ENCODE results near the gene ABHD1. TPM values are rescaled to one million over a fixed set of nuclear protein-coding genes. Genes with fewer than 3 reads are reported as not detected.
A peak's percentile ranks its signal among the peaks of the same experiment; 100 is the strongest.
"Not testable (repeated sequence)": the region's sequence is repeated elsewhere in the genome, so short reads cannot be mapped to it uniquely, and the experiment has no call there.

Gene ABHD1
- total RNA-seq, 4 donors from 2014 or later, result 0.50 to 1.1 (median 0.65) TPM; not detected in 1

DNA sequence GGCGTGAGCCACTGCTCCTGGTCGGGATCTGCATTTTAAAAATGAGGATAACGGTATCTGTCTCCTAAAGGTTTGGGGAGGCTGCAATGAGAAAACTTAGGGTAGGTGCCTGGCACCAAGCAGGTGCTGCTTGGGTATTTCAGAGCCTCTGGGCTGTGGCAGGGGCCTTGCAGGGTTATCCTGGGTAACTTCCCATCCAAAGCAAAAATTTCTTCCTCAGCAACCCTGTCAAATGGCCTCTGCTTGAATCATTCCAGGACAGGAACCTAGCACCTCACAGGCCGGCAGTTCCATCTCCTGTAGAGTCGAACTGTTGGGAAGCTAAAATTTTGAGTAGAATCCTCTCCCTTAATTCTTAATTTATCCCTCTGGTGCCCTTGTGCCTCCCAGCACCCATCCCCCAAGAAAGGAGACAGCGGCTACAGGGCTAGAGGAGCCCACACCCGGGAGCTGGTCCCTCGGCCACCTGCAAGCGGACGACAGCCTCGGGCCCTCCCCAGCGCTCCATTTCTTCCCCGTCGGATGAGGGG lies 5.6 kb upstream of the ABHD1 start:
- TF ChIP-seq, protein P1, sequence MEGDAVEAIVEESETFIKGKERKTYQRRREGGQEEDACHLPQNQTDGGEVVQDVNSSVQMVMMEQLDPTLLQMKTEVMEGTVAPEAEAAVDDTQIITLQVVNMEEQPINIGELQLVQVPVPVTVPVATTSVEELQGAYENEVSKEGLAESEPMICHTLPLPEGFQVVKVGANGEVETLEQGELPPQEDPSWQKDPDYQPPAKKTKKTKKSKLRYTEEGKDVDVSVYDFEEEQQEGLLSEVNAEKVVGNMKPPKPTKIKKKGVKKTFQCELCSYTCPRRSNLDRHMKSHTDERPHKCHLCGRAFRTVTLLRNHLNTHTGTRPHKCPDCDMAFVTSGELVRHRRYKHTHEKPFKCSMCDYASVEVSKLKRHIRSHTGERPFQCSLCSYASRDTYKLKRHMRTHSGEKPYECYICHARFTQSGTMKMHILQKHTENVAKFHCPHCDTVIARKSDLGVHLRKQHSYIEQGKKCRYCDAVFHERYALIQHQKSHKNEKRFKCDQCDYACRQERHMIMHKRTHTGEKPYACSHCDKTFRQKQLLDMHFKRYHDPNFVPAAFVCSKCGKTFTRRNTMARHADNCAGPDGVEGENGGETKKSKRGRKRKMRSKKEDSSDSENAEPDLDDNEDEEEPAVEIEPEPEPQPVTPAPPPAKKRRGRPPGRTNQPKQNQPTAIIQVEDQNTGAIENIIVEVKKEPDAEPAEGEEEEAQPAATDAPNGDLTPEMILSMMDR (IDR thresholded peaks at IDR 0.05), result no peak

DNA sequence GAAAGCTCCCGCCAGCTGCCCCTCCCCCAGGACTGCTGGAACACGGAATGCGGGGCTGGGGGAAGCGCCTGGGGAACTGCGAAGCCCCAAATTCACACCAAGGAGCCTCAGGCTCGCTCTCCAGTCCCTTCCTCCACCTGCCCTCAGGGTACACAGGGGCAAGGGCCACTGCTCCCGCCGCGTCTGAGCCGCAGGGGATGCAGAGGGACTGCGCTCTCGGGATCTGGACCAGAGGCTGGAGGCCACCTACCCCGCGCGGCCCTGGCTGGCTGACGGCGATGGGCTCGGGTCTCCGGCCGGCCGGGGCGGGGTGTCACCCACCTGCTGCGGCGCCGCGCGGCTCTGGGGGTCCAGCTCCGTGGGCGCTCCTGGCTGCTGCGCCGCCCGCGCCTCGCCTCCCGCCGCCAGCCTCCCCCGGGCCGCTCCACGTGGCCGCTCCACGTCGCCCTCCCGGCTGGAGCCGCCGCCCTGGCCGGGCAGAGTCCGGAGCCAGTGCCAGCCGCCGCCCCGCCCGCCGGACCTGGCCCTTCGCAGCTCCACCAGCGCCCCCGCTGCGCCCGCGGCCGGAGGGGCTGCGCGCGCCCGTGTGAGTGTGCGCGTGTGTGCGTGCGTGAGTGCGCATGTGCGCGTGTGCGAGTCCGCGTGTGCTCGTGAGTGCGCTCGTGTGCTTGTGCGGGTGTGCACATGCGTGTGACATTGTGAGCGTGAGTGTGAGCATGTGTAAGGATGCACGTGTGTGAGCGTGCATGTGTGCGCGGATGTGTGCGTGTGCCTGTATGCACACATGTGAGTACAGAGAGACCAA lies 4.9 kb upstream of the ABHD1 start, which contains the start of gene CGREF1:
CGREF1 (minus strand) TSS at position 604 of the 805 bp plus-strand sequence. CDS start 14,762 bp downstream, outside the sequence.
- TF ChIP-seq, protein P1 (IDR thresholded peaks at IDR 0.05), result no peak
- DNase-seq (ENCODE audit: low spot score), result no peak
- ATAC-seq (ENCODE audit: low FRiP score), result peak; percentile 62

More for the DNA sequence above, 5.6 kb upstream of the ABHD1 start:
- DNase-seq (ENCODE audit: low spot score), result no peak
- ATAC-seq (ENCODE audit: low FRiP score), result no peak

DNA sequence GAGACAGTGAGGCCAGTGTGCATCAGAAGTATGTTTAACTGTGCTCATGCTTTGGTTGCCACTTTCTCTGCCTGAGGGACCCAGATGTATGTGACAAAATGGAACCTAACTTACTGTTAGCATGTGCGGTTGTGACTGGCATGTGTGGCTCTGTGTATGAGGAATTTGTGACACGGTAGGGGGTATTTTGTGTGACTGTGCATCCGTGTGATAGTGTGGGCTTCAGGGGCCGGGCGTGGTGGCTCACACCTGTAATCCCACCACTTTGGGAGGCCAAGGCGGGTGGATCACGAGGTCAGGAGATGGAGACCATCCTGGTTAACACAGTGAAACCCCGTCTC lies 4.3 kb upstream of the ABHD1 start:
- not testable (repeated sequence) for DNase-seq (ENCODE audit: low spot score); ATAC-seq (ENCODE audit: low FRiP score)

DNA sequence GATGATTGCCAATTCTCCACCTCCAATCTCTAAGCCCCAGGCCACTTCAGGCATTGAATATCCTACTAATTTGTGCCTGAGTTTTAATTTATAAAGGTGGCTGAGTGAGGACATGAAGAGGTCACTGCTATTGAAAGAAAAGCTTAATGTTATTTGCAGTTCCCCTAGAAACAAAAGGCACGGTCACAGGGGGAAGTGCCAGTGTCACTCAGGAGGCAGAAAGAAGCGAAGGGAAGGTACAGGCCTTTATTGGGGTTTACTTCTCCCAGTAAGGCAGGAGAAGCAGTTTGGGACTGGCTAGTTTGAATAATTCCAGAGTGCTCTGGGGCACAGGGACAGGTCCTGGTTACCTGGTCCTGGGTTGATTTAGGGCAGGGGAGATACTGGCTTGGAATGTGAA lies 1.7 kb upstream of the ABHD1 start:
- TF ChIP-seq, protein P1 (IDR thresholded peaks at IDR 0.05), result no peak
- DNase-seq (ENCODE audit: low spot score) (no peak), ATAC-seq (ENCODE audit: low FRiP score) (no peak)

DNA sequence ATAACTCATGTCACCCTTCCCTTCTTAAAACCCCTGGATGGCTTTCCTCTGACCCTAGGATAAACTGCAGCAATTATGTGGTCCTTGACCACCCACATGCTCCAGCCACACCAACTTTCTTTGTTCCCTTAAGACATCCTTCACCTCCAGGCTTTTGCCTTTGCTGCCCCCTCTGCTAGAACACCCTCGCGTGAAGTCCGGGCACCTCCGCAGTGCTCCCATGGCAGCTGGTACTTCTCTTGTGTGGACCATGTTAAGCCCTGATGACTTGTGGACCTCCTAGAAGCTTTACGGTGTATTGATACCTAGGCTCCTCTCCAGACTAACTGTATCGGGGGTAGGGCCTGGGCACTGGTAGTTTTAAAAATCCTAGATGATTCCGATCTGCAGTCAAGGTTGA lies 824 bp upstream of the ABHD1 start:
- no peak for ATAC-seq (ENCODE audit: low FRiP score)
- no peak for DNase-seq (ENCODE audit: low spot score)
- TF ChIP-seq, protein P1 (IDR thresholded peaks at IDR 0.05), result no peak

DNA sequence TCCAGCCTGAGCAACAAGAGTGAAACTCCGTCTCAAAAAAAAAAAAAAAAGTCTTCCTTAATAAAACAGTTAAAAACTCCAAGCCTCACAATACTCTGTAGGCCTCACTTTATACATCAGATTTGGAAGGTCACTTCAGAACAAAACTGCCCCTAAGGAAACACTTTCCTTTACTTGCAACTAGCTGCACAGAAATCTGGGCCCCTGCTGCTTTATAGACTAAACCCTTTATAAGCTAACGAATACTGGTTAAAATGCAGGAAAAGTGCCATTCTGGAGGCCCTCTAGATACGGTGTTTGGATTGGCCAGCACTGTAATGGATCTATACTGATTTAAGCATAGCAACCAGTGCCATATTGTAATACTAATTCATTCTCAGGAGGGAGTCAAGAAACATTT lies 1.5 kb downstream of the ABHD1 start:
- TF ChIP-seq, protein P1 (IDR thresholded peaks at IDR 0.05), result no peak
- DNase-seq (ENCODE audit: low spot score), result no peak
- no peak for ATAC-seq (ENCODE audit: low FRiP score)

DNA sequence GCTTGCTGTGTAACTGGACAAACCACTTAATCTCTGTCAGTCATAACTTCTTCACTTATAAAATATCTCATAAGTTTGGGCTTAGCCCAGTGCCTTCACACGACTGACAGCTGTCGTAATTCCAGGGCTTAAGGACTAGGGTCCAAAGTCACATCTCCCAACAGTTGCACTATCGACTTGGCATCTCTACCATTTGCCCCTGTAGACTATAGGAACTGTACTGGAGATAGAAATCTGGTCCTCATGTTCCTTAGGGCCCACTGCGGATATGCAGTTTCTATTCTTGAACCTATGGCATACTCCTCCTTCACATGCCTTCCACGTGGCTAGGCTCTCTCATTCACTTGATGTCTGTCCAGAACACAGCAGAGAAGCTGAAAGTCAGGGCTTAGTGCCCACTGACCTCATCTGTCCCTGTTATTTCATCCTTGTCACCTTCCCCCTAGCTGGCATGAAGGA lies 2.7 kb downstream of the ABHD1 start:
- ATAC-seq (ENCODE audit: low FRiP score), result no peak
- TF ChIP-seq, protein P1 (IDR thresholded peaks at IDR 0.05), result no peak
- DNase-seq (ENCODE audit: low spot score), result no peak

Data from omental fat pad (tissue), 4 donors.